Activated T-cell treated with anti-CD3 and anti-CD28 coated beads, Interleukin-2, amount 50 U/mL, for 24 hours (primary cell): ENCODE data around the gene EZR.
"Not testable (repeated sequence)": the region's sequence is repeated elsewhere in the genome, so short reads cannot be mapped to it uniquely, and the experiment has no call there.

Source experiments
- DNase-seq: peaks from one replicate; pipeline ENCODE4 v3.0.0-alpha.2; 2020
- H3K27ac Mint-ChIP-seq: 2 replicates; pipeline ENCODE4 v1.8.0; 2020; ENCODE audit warnings: mild to moderate bottlenecking, mixed read lengths
- H3K27me3 Mint-ChIP-seq: 2 replicates; pipeline ENCODE4 v1.8.0; 2020; ENCODE audit warnings: mixed read lengths
- H3K36me3 Mint-ChIP-seq: 2 replicates; pipeline ENCODE4 v1.8.0; 2020; ENCODE audit warnings: low read depth, mixed read lengths
- H3K4me1 Mint-ChIP-seq: 2 replicates; pipeline ENCODE4 v1.8.0; 2020; ENCODE audit warnings: low read depth, mixed read lengths
- H3K4me3 Mint-ChIP-seq: 2 replicates; pipeline ENCODE4 v1.8.0; 2020; ENCODE audit warnings: mild to moderate bottlenecking, moderate library complexity, mixed read lengths
- H3K9me3 Mint-ChIP-seq: 2 replicates; pipeline ENCODE4 v1.8.0; 2020; ENCODE audit warnings: mixed read lengths

Gene EZR

GRCh38 chr6:158799051-158799792, 19.9 kb downstream of the EZR start:
- DNase-seq: no peak
- Mint-ChIP-seq H3K4me3 (no peak overlapping the region), H3K27ac (peak overlapping the region; percentile 86), H3K4me1 (peaks cover 90% of the 10 kb centered on the region), H3K27me3 (no peaks in the 10 kb centered on the region), H3K36me3 (peaks cover 83% of the 10 kb centered on the region), H3K9me3 (no peaks in the 10 kb centered on the region)

DNA sequence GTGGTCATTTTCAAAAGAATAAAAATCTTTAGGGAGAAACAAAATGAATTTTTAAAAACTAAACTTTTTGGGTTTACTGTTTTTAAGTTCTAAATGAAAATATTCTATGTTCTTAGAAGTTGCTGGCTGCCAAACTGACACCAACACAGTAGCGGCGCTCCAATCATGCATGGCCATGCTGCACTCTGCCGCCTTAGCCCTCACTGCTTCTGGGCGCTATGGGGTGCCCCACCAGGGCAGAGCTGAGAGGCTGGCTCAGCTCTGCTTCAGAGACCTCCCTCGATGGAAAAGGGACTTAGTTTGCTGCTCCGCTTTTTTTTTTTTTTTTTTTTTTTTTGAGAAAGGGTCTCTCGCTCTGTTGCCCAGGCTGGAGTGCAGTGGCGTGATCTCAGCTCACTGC, 20.9 kb downstream of the EZR start:
- Mint-ChIP-seq H3K4me1 (peaks cover 92% of the 10 kb centered on the region), H3K27ac (peak overlapping the region; percentile 86), H3K4me3 (no peak overlapping the region), H3K27me3 (no peaks in the 10 kb centered on the region), H3K36me3 (peaks cover 83% of the 10 kb centered on the region), H3K9me3 (no peaks in the 10 kb centered on the region)
- DNase-seq: no peak

DNA sequence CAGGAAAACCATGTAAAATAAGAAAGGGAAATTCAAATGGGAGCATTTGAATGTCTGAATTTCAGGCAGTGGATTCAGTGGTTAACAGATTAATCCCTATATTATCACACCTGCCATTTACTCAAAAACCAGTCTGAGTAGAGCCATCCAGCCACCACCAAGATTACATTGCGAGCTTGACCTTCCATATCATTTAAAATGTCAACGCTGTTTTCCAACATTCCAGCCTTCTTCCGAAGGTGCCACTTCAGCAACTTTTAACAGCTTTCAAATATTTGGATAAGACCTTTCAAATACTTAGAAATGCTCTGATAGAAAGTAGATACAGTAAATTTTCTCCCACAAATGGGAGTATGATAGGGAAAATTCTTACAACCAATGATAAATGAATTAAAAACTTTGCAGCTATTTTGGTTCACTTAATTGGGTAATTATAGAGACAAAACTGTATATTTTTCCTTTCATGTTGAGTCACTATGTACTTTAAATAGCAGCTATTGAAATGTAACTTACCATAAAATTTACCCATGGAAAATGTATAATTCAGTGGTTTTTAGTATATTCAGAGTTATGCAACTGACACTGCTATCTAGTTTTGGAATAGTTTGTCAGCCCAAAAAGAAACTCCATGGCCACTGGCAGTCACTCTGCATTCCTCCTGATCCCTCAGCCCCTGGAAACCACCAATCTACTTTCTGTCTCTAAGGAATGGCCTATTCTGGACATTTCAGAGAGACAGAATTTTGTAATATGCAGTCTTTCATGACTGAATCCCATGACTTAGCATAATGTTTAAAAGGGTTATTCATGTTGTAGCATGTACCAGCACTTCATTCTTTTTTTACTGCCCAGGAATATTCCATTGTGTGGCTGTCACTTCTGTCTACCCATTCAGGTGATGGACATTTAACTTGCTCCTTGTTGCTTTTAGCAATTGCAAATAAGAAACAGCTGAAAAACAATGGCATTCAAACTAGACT, 21.5 kb downstream of the EZR start:
- Mint-ChIP-seq H3K4me1 (peaks cover 95% of the 10 kb centered on the region), H3K27me3 (no peaks in the 10 kb centered on the region), H3K36me3 (peaks cover 82% of the 10 kb centered on the region), H3K27ac (peak overlapping the region; percentile 85), H3K9me3 (no peaks in the 10 kb centered on the region), H3K4me3 (peak overlapping the region; percentile 20)
- no peak for DNase-seq

DNA sequence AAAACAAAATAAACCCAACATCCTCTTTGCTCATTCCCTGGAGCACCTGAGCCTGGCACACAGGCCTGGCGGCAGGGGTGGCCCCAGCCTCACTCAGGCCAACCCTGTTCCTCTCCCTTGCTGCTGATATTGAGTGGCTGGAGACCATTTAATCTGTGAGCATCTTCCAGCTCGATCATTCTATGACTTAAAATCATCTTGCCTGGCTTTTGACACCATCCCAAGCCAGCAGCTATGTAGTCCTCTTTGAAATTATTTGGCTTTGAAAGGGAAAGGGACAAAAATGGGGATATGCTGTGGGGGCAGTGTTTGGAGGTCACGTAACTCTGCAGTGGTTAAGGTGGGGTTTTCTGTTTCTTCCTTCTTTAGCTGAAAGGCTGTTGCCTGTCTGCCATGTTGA, 22.8 kb downstream of the EZR start:
- Mint-ChIP-seq H3K36me3 (peaks cover 81% of the 10 kb centered on the region), H3K27me3 (no peaks in the 10 kb centered on the region), H3K27ac (peak overlapping the region; percentile 86)

GRCh38 chr6:158795516-158795915, 23.7 kb downstream of the EZR start:
- H3K27ac Mint-ChIP-seq: peak overlapping the region; percentile 86
- no peak overlapping the region for H3K4me3 Mint-ChIP-seq
- no peaks in the 10 kb centered on the region for H3K9me3 Mint-ChIP-seq
- no peaks in the 10 kb centered on the region for H3K27me3 Mint-ChIP-seq
- DNase-seq: no peak
- peaks cover 95% of the 10 kb centered on the region for H3K4me1 Mint-ChIP-seq
- peaks cover 82% of the 10 kb centered on the region for H3K36me3 Mint-ChIP-seq

More for the DNA sequence above, 22.8 kb downstream of the EZR start:
- no peaks in the 10 kb centered on the region for H3K9me3 Mint-ChIP-seq
- DNase-seq: no peak
- H3K4me3 Mint-ChIP-seq: no peak overlapping the region
- H3K4me1 Mint-ChIP-seq: peaks cover 95% of the 10 kb centered on the region

GRCh38 chr6:158793432-158793831, 25.7 kb downstream of the EZR start:
- Mint-ChIP-seq H3K27me3 (no peaks in the 10 kb centered on the region), H3K4me1 (peaks cover 94% of the 10 kb centered on the region), H3K36me3 (peaks cover 82% of the 10 kb centered on the region), H3K27ac (peak overlapping the region; percentile 78), H3K9me3 (no peaks in the 10 kb centered on the region), H3K4me3 (peak overlapping the region; percentile 20)
- no peak for DNase-seq

GRCh38 chr6:158792505-158792904, 26.7 kb downstream of the EZR start:
- peak overlapping the region; percentile 89 for H3K27ac Mint-ChIP-seq

GRCh38 chr6:158791274-158791855, 27.8 kb downstream of the EZR start:
- Mint-ChIP-seq H3K27me3 (no peaks in the 10 kb centered on the region), H3K4me1 (peaks cover 83% of the 10 kb centered on the region), H3K9me3 (no peaks in the 10 kb centered on the region), H3K27ac (peak overlapping the region; percentile 89), H3K4me3 (no peak overlapping the region), H3K36me3 (peaks cover 86% of the 10 kb centered on the region)
- no peak for DNase-seq

More at GRCh38 chr6:158792505-158792904, 26.7 kb downstream of the EZR start:
- DNase-seq, H3K9me3 Mint-ChIP-seq, H3K27me3 Mint-ChIP-seq, H3K4me3 Mint-ChIP-seq: not testable (repeated sequence)
- Mint-ChIP-seq H3K36me3 (peaks cover 86% of the 10 kb centered on the region), H3K4me1 (peaks cover 88% of the 10 kb centered on the region)

GRCh38 chr6:158789115-158789917, 29.9 kb downstream of the EZR start:
- no peaks in the 10 kb centered on the region for H3K27me3 Mint-ChIP-seq
- peaks cover 90% of the 10 kb centered on the region for H3K36me3 Mint-ChIP-seq
- H3K4me3 Mint-ChIP-seq: peak overlapping the region; percentile 29
- H3K9me3 Mint-ChIP-seq: no peaks in the 10 kb centered on the region
- peaks cover 77% of the 10 kb centered on the region for H3K4me1 Mint-ChIP-seq
- peak overlapping the region; percentile 89 for H3K27ac Mint-ChIP-seq
- no peak for DNase-seq

DNA sequence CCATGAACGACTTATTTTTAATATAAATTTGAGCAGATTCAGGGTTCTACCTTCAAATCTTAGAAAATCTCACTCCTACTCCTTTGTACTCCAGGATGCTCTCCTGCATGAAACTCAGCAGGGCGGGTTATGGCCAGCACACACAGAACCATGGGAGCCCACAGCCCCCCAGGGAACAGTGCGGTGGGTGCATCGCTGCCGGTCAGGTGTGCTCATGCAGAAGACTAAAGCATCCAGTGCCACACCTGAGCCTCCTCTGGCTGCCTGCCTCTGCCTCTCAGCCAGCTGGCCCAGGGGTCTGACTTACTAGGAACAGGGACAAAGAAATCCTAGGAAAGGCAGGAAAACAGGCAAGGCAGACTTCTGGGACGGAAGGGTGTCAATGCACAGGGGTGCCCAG, 31.8 kb downstream of the EZR start:
- Mint-ChIP-seq H3K27me3 (no peaks in the 10 kb centered on the region), H3K4me1 (peaks cover 60% of the 10 kb centered on the region), H3K27ac (peak overlapping the region; percentile 66), H3K4me3 (no peak overlapping the region), H3K36me3 (peaks cover 96% of the 10 kb centered on the region), H3K9me3 (no peaks in the 10 kb centered on the region)
- DNase-seq: no peak

DNA sequence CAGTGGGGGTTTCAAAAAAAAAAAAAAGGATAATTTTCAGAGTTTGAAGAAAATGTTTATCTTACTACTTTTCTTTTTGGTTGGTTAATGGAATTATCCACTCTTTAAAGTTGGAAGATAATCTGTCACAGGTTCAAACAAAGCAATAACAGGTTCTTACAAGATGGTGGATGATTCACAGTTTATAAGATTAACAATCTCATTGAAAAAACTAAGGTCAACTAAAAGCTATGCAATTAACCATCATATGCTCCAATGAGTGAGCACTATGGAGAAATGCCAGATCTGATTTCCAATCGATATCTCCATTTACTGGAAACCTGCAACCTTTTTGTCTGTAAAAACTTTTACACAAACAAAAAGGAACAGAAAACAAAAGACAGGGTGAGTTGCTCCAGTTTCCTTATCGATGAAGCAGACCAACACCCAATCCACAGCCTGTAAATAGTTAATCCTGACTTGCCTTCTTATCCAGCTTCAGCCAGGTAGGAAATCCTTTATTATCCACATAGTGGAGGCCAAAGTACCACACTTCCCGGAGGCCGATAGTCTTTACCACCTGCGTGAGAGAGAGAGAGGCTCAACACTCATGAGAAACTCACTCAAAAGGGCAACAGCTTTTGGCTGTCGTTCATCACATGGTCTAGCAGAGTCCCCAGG, 32.4 kb downstream of the EZR start:
- peaks cover 55% of the 10 kb centered on the region for H3K4me1 Mint-ChIP-seq
- no peak overlapping the region for H3K4me3 Mint-ChIP-seq
- no peaks in the 10 kb centered on the region for H3K27me3 Mint-ChIP-seq
- no peaks in the 10 kb centered on the region for H3K9me3 Mint-ChIP-seq
- peak overlapping the region; percentile 40 for H3K27ac Mint-ChIP-seq
- H3K36me3 Mint-ChIP-seq: peaks cover 96% of the 10 kb centered on the region
- no peak for DNase-seq

DNA sequence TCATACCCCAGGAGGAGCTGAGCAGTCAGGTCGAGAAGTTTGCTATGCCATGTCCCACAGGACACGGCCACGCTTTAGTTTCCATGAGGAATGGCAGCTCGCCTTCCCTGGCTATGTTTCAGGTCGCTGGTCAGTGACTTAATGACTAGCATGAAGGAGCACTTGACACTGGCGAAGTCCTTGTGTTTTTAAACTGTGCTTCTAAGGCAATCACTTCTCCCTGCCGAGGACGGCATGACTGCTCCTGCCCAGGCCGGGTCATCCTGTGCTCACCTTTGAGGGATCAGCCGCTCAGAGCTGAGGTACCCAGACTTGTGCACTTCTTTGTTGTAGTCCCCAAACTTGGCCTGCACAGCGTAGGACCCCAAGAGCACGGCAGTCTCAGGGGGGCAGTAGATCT, 34.1 kb downstream of the EZR start:
- peaks cover 99% of the 10 kb centered on the region for H3K36me3 Mint-ChIP-seq
- no peaks in the 10 kb centered on the region for H3K27me3 Mint-ChIP-seq

DNA sequence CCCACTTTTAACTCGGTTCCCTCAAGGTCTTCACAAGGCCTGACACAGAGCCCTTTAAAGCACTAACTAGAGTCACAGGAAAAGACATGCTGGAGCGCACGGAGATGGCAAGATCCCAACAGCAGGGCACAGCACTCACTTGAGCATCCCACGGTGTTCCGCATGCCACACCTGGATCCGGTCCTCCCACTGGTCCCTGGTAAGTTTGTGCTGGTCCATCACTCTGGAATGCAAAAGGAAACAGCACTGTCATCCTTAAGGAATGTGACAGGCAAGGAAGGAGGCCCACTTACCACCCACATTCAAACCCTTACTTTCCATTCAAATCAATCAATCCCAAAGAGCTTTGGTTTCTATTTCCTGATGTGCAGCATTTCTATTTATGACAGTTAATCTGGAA, 34.7 kb downstream of the EZR start:
- DNase-seq: peak; percentile 19
- Mint-ChIP-seq H3K9me3 (no peaks in the 10 kb centered on the region), H3K4me1 (peaks cover 44% of the 10 kb centered on the region), H3K27ac (peak overlapping the region; percentile 51), H3K27me3 (no peaks in the 10 kb centered on the region), H3K4me3 (no peak overlapping the region), H3K36me3 (peaks cover 96% of the 10 kb centered on the region)

More for the DNA sequence above, 34.1 kb downstream of the EZR start:
- peak; percentile 24 for DNase-seq
- H3K4me1 Mint-ChIP-seq: peaks cover 49% of the 10 kb centered on the region
- no peaks in the 10 kb centered on the region for H3K9me3 Mint-ChIP-seq
- no peak overlapping the region for H3K4me3 Mint-ChIP-seq
- H3K27ac Mint-ChIP-seq: peak overlapping the region; percentile 51
